GM18870 (cell line): Measurements from ENCODE around the gene BCL7C.
"Not testable (repeated sequence)": the region's sequence is repeated elsewhere in the genome, so short reads cannot be mapped to it uniquely, and the experiment has no call there.

ENCODE experiments used
- ATAC-seq: cut with Tn5 transposase; IDR thresholded peaks from one replicate; pipeline ENCODE4 v1.9.1; 2021; ENCODE audit warnings: moderate library complexity; ENCODE audit not compliant: unreplicated experiment

Gene BCL7C

DNA sequence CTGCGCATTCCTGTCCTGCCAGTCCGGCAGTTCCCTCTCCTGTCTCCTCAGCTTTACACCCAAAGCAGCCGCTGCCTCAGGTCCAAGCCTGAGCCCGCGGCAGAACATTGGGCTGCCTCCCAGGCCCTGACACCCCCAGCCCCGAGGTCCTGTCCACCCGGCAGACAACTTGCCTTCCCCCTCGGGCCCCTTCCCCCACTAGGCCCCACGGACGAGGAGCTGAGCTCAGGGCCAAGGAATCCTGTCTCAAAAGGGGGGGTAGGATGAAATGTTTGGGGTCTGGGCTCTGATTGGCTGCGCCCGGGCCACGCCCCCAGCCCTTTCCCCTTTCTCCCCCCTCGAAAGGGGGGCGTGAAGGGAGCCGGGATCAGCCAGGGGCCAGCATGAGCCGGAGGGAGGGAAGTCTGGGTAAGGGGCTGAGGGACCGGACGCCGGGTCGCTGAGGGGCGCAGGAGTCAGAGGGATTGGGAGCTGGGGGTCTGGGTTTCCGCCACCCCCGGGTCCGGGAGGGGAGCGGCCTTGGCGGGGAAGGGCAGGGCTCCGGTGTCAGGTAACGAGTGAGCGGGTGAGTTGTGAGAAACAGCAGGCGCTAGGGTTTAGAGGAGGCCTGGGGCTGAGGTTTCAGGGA, 2.5 kb upstream of the BCL7C start, which contains the start of gene CTF1:
Gene CTF1, plus strand, starts transcription at position 354 of the 628 bp plus-strand sequence. Its CDS starts 30 bp downstream, at position 384.
- no peak for ATAC-seq

- no peak for ATAC-seq
Observed at GRCh38 chr16:30895627-30896260, 1.9 kb upstream of the BCL7C start.

DNA sequence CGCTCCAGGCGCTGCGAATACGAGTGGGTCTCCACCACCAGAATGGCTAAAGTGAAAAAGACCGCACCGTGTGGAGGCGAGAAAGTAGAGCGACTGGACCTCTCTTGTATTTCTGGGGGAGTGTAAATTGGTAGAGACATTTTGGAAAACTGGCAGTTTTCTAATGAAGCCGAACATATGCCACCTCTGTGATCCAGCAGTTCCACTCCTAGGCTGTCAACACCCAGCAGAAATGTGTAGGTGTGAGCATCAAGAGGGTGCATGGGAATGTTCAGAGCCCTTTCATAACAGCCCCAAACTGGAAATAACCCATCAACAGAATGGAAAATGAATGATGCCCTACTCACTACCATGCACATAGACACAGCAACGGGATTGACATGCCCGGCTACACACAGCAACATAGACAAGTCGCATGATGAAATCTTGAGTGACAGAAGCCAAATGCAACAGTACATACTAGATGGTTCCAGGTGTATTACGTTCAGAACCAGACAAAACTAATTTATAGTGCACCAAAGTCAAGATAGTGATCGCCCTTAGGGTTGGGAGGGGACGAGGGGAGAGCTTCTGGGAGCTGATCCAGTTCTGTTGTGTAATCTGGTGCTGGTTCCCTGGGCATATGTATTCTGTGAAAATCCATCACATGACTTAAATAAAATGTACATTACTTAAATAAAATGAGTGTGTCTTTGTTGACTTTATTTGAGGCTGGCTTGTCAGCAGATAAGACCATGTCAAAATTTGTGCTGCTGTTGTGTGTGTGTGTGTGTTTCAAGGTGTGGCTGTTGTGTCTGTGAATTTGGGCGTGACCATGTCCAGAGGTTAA, 877 bp upstream of the BCL7C start:
- no peak for ATAC-seq

DNA sequence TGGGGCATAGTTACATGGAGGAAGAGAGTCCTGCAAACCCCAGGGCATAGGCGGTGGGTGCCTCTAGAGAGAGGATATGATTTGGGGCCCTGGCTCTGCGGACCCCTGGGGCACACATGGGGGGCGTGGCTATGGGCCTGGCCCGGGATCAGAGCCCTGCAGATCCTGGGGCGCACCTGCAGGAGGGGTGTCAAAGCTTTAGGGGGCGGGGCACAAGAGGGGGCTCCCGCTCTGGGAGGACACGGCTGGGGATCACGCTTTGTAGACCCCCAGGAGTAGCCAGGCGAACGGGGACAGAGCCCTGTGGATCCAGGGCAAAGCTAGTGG, 497 bp downstream of the BCL7C start:
- no peak for ATAC-seq

GRCh38 chr16:30892670-30893416, 1.0 kb downstream of the BCL7C start:
- ATAC-seq, result no peak

GRCh38 chr16:30891043-30891823, 2.6 kb downstream of the BCL7C start:
- ATAC-seq, result not testable (repeated sequence)

GRCh38 chr16:30889721-30890120, 4.2 kb downstream of the BCL7C start:
- no peak for ATAC-seq

DNA sequence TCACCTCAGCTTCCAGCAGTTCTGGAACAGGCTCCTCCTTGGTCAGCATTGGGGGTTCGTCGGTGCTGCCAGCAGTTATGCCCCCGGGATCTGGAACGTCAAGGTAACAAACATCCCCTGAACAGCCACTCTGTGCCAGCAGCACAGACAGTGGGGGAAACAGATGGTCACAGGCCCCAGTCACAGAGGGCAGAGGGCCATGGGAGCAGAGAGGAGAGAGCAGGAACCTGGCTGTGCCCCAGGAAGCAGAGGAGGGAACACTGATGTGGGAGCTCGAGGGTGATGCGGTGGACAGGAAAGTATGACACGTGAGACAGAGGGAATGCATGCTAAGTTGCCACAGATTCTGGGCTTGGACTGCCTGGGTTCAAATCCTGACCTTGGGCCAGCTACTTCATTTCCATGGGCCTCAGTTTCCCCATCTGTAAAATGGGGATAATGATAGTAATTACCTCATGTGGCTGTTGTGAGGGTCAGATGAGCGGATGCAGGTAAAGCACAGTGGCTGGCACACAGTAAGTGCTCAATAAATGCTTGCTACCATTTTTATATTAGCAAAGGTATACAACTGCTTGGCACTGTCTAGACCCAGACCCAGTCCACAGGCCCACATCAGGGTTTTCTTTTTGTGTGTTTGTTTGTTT, 4.9 kb downstream of the BCL7C start:
- no peak for ATAC-seq

- ATAC-seq, result no peak
Observed at GRCh38 chr16:30887927-30888326, 6.0 kb downstream of the BCL7C start.

DNA sequence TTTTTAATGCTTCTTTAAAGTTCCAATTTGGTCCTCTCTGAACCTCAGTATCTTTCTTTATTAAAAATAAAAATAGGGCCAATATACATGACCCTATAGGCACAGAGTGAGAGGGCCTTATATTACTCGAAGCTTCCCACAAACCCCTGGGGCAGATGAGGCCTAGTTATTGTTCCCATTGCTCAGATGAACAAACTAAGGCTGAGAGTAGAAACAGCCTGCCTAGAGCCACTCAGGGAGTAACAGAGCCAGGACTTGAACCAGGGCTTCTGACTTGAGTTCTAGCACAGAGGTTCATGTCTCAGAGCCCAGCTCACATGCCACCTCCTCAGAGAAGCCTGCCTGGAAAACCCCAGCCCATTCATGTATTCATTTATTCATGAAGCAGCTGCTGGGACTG, 7.7 kb downstream of the BCL7C start:
- no peak for ATAC-seq

DNA sequence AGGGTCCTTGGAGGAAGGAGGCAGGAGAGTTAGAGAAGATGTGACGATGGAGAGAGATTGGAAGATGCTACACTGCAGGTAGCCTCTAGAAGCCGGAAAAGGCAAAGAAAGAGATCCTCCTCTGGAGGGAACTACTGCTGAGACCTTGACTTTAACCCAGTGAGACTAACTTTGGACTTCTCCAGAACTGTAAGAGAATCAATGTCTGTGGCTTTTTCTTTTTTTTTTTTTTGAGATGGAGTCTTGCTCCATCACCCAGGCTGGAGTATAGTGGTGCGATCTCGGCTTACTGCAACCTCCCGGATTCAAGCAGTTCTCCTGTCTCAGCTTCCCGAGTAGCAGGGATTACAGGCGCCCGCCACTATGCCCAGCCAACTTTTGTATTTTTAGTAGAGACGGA, 8.7 kb downstream of the BCL7C start:
- ATAC-seq, result no peak

- no peak for ATAC-seq
Observed at GRCh38 chr16:30884760-30885159, 9.1 kb downstream of the BCL7C start.

GRCh38 chr16:30882429-30883310, 11.2 kb downstream of the BCL7C start:
- no peak for ATAC-seq

GRCh38 chr16:30876867-30877266, 17.0 kb downstream of the BCL7C start:
- ATAC-seq, result no peak

- no peak for ATAC-seq
Observed at GRCh38 chr16:30875871-30876801, 17.7 kb downstream of the BCL7C start.

- peak; percentile 57 for ATAC-seq
Observed at GRCh38 chr16:30874821-30875717, 18.8 kb downstream of the BCL7C start.

DNA sequence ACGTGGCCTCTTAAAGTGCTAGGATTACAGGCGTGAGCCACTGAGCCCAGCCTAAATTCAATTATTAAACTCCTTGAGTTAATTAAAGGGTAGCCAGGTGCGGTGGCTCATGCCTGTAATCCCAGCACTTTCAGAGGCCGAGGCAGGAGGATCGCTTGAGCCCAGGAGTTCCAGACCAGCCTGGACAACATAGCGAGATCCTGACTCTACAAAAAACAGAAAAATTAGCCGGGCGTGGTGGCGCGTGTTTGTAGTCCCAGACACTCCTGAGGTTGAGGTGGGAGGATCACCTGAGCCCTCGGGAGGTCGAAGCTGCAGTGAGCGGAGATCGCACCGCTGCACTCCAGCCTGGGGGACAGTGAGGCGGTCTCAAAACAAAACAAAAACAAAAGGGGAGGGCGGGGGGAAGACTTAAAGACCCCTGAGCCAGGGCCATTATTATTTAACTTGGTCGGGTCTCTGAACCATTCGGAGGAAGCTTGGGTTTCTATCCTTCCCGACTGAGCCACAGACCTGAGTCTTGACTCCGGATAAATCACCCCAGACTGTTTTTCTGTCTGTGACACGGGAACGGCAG, 19.5 kb downstream of the BCL7C start:
- ATAC-seq, result no peak
